Breast epithelium (tissue), 4 donors: Measurements from ENCODE around the gene KRT6C. TPM values are rescaled to one million over a fixed set of nuclear protein-coding genes. Genes with fewer than 3 reads are reported as not detected.

Experiments used
- DNase-seq, 2 donors: peaks; one replicate each; pipeline ENCODE4 v3.0.0-alpha.2; 2019; ENCODE audit warnings: low spot score in 2 of 2
- H3K27ac ChIP-seq, 2 donors: fragments of 200-600 bp; sonication (generic) in 1 of 2; one replicate each; pipeline ENCODE4 v1.5.1; 2016 to 2019; ENCODE audit warnings: mild to moderate bottlenecking in 1 of 2
- H3K27me3 ChIP-seq, 2 donors: fragments of 200-600 bp; sonication (generic) in 1 of 2; one replicate each; pipeline versions ENCODE4 v1.5.1 to v1.6.0; 2017 to 2019; ENCODE audit warnings: control low read depth in 1 of 2, mild to moderate bottlenecking in 1 of 2
- H3K36me3 ChIP-seq: fragments of 200-600 bp; one replicate; pipeline ENCODE4 v1.5.1; 2019
- H3K4me1 ChIP-seq, 2 donors: fragments of 200-600 bp; sonication (generic); one replicate each; pipeline ENCODE4 v1.5.1; 2016 to 2019; ENCODE audit warnings: control low read depth in 1 of 2
- H3K4me3 ChIP-seq, 3 donors: fragments of 200-600 bp; sonication (generic); 1 replicate in 2 of 3; 2 replicates in 1 of 3; pipeline ENCODE4 v1.5.1; 2016 to 2019; ENCODE audit warnings: mild to moderate bottlenecking in 3 of 3, moderate library complexity in 2 of 3
- H3K9me3 ChIP-seq, 2 donors: fragments of 200-600 bp; sonication (generic) in 1 of 2; one replicate each; pipeline ENCODE4 v1.5.1; 2016 to 2019; ENCODE audit warnings: control low read depth in 1 of 2
- CTCF ChIP-seq, 3 donors: fragments of 450-650 bp; IDR thresholded peaks; one replicate each; pipeline ENCODE4 v1.5.1; 2016 to 2017; ENCODE audit warnings: antibody characterized with exemption in 3 of 3, mild to moderate bottlenecking in 3 of 3, moderate library complexity in 3 of 3
- POLR2A ChIP-seq: fragments of 450-650 bp; IDR thresholded peaks from one replicate; pipeline ENCODE4 v1.6.1; 2016; ENCODE audit warnings: antibody characterized with exemption, mild to moderate bottlenecking, moderate library complexity
- POLR2AphosphoS5 ChIP-seq, 3 donors: sonication (generic); formaldehyde crosslinking; IDR thresholded peaks; one replicate each; pipeline ENCODE4 v1.6.1; 2017; ENCODE audit warnings: antibody characterized with exemption in 3 of 3
- intact Hi-C: fragments of 100-400 bp; cut with DNase I; formaldehyde crosslinking; loops from one replicate; pipeline ENCODE4 v1.15.1; 2023; ENCODE audit warnings: low total_unique reads
- total RNA-seq, 3 donors: library from RNA; depleted of rRNA; stranded (reverse); fragments of >200 nt; gene quantifications; one replicate each; pipeline ENCODE4 v1.1.0, GENCODE V29; 2016

Gene KRT6C
- total RNA-seq, 3 donors from 2014 or later: not detected

GRCh38 chr12:52498946-52499345 is 25.3 kb upstream of the KRT6C start:
- Histone ChIP-seq H3K4me3 (no peak overlapping the region), H3K4me1 (peaks cover 4 to 26% of the 10 kb centered on the region in 2 donors), H3K27ac (no peak overlapping the region), H3K27me3 (no peaks in the 10 kb centered on the region), H3K9me3 (no peaks in the 10 kb centered on the region), H3K36me3 (no peaks in the 10 kb centered on the region)
- intact Hi-C loops: no loop called here
- no peak for TF ChIP-seq CTCF (IDR thresholded peaks at IDR 0.05)
- no peak for TF ChIP-seq POLR2A
- TF ChIP-seq POLR2AphosphoS5 (IDR thresholded peaks at IDR 0.05): no peak
- no peak for DNase-seq

GRCh38 chr12:52497975-52498374 is 24.4 kb upstream of the KRT6C start:
- Histone ChIP-seq H3K36me3 (no peaks in the 10 kb centered on the region), H3K27ac (no peak overlapping the region), H3K9me3 (no peaks in the 10 kb centered on the region), H3K4me1 (peaks cover 4 to 28% of the 10 kb centered on the region in 2 donors), H3K27me3 (no peaks in the 10 kb centered on the region), H3K4me3 (no peak overlapping the region)
- DNase-seq: no peak
- no peak for TF ChIP-seq CTCF (IDR thresholded peaks at IDR 0.05)
- no peak for TF ChIP-seq POLR2AphosphoS5 (IDR thresholded peaks at IDR 0.05)
- TF ChIP-seq POLR2A: no peak
- intact Hi-C loops: no loop called here

- H3K9me3 ChIP-seq: no peaks in the 10 kb centered on the region
- H3K27ac ChIP-seq: peak overlapping the region; percentile 74 to 84
- peak in 1 of 3 donors; percentile 40 for TF ChIP-seq POLR2AphosphoS5 (IDR thresholded peaks at IDR 0.05)
- TF ChIP-seq CTCF (IDR thresholded peaks at IDR 0.05): no peak
- no peak for TF ChIP-seq POLR2A
- H3K27me3 ChIP-seq: no peaks in the 10 kb centered on the region
- no peak for DNase-seq
- intact Hi-C loops: no loop called here
- no peak overlapping the region for H3K4me3 ChIP-seq
- H3K36me3 ChIP-seq: no peaks in the 10 kb centered on the region
- peaks cover 4 to 28% of the 10 kb centered on the region in 2 donors for H3K4me1 ChIP-seq
Measured at GRCh38 chr12:52496590-52497071, 23.0 kb upstream of the KRT6C start.

- TF ChIP-seq CTCF (IDR thresholded peaks at IDR 0.05) (no peak), POLR2A (no peak), POLR2AphosphoS5 (IDR thresholded peaks at IDR 0.05) (no peak)
- intact Hi-C loops: no loop called here
- peak overlapping the region; percentile 74 to 84 for H3K27ac ChIP-seq
- peaks cover 0 to 5% of the 10 kb centered on the region in 2 donors for H3K27me3 ChIP-seq
- no peaks in the 10 kb centered on the region for H3K9me3 ChIP-seq
- no peaks in the 10 kb centered on the region for H3K36me3 ChIP-seq
- DNase-seq: no peak
- peaks cover 4 to 28% of the 10 kb centered on the region in 2 donors for H3K4me1 ChIP-seq
- no peak overlapping the region for H3K4me3 ChIP-seq
Measured at GRCh38 chr12:52496054-52496453, 22.4 kb upstream of the KRT6C start.

GRCh38 chr12:52495389-52495788 is 21.8 kb upstream of the KRT6C start:
- Histone ChIP-seq H3K9me3 (no peaks in the 10 kb centered on the region), H3K27me3 (peaks cover 0 to 5% of the 10 kb centered on the region in 2 donors), H3K4me1 (peaks cover 4 to 28% of the 10 kb centered on the region in 2 donors), H3K27ac (peak overlapping the region; percentile 74 to 84), H3K4me3 (no peak overlapping the region), H3K36me3 (no peaks in the 10 kb centered on the region)
- intact Hi-C loops: no loop called here
- TF ChIP-seq POLR2AphosphoS5 (IDR thresholded peaks at IDR 0.05): no peak
- no peak for TF ChIP-seq CTCF (IDR thresholded peaks at IDR 0.05)
- no peak for TF ChIP-seq POLR2A
- no peak for DNase-seq
